GM12872 (cell line): ENCODE measurements around the gene LINC00632.

Source experiments
- TF ChIP-seq, protein P1 (sequence below): IDR thresholded peaks from 3 replicates; pipeline ENCODE4 v1.5.1; 2011; ENCODE audit warnings: low read depth, mild to moderate bottlenecking, low read length, moderate library complexity; ENCODE audit not compliant: insufficient read depth

Gene LINC00632

DNA sequence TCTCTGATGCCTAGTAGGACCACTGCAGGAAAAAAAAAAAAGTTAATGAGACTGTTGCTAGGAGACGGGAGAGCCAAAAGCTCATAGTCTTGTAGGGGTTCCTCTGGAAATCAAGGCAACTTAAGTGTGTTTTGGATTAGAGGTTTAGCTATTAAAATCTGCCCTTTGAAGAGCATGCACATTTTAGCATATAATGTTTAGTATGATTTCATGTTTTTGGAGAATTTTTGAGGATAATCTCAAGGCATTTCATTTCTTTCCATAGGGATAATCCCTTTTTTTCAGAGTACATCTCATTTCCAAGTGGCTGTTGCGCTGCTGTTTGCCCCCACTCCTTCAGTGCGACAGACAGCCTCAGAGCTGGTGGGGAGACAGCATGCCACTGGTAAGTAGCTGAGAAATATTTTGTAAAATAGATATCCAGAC is at the start of gene LINC00632:
Gene LINC00632 (plus strand): TSS at position 339 of the 426 bp plus-strand sequence.
- TF ChIP-seq, protein P1, sequence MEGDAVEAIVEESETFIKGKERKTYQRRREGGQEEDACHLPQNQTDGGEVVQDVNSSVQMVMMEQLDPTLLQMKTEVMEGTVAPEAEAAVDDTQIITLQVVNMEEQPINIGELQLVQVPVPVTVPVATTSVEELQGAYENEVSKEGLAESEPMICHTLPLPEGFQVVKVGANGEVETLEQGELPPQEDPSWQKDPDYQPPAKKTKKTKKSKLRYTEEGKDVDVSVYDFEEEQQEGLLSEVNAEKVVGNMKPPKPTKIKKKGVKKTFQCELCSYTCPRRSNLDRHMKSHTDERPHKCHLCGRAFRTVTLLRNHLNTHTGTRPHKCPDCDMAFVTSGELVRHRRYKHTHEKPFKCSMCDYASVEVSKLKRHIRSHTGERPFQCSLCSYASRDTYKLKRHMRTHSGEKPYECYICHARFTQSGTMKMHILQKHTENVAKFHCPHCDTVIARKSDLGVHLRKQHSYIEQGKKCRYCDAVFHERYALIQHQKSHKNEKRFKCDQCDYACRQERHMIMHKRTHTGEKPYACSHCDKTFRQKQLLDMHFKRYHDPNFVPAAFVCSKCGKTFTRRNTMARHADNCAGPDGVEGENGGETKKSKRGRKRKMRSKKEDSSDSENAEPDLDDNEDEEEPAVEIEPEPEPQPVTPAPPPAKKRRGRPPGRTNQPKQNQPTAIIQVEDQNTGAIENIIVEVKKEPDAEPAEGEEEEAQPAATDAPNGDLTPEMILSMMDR: no peak

DNA sequence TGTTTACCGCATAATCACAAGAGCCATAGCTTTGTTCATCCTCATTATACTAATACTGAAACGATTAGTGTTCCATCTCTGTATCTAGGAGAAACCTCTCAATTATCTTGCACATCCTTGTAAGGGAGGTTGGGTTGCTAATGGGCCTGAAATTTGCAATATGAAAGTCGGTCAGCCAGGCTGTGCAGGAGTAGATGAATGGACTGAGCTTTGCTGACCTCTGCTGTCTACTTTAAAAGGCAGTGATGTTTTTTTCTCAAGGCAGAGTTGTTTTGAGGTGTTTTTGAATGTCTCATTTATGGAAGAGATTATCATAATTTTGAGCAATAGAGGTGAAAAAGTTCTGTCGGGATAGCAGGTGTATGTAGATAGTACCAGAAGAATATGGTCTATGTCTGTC is 47.9 kb upstream of the LINC00632 start:
- TF ChIP-seq, protein P1: no peak

DNA sequence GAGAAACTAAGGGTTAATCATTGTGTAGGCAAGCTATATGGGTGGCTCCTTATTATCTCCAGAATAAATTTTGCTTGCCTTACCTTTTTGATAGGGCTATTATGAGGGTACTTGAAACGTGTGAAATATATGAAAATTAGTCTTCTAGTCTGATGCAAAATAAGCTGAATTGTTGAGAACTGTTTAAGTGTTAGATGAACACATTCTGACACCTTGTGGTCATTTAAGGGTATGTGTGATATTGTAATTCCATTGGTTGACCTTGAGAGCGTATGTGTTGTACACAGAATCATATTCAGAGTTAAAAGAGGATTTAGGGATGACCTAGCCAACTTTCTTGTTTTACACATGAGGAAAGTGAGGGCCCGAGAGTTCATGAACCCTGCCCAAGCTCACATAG is 44.6 kb upstream of the LINC00632 start:
- TF ChIP-seq, protein P1: no peak

DNA sequence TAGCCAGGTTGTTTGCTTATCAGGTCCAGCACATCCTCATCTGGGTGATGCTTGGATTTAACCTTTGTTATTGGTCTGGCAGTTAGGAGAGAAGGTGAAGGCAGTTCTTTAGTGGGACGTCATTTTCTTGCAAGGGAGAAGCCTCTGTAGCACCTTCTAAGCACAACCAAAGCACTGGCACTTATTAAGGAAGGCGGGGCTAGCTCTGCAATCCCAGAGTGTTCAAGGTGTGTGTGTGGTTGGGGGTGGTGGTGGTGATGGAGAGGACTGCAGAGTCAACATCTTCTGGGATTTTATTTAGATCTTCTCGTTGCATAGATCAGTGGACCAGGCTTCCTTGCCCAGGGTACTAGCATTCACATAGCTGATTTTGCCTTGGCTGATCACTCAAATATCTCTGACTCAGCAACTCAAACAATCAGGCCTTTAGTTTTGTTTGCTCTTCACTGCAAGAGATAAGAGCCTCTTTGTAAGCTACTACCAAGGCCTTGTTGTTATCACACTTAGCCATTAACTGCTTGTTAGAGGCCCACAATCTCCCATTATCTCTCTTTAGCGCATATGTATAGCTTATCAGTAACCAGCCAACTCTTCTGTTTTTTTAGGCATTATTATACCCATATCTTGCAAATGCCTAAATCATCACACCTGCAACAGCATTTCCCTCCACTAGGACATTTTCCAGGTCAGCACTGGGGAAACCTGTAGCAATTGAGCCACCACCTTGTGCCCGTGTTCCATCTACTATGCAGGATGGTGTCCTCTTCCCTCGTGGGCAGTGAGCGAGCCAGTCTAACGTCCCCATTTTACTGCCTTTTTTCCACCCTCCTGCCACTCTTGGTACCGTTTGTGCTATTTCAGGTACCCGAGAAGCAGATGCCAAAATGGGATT is 36.5 kb upstream of the LINC00632 start:
- TF ChIP-seq, protein P1: no peak

DNA sequence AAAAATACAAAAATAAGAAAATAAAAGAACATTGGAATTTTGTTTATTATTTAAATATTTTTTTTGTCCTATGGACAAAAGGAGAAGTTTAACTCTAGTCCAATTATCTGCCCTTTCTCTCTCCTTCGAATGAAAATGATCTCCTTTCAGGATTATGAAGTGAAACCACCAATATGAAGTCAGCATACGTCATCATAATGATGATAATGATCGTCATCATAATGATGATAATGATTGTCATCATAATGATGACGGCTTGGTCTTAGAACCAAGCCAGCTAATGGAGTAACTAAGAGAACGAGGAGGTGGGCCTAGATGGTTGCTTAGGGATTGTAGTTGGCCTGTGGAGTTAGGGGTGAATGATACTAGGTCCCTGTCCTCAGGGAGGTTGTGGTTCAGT is 21.9 kb upstream of the LINC00632 start:
- TF ChIP-seq, protein P1: no peak

DNA sequence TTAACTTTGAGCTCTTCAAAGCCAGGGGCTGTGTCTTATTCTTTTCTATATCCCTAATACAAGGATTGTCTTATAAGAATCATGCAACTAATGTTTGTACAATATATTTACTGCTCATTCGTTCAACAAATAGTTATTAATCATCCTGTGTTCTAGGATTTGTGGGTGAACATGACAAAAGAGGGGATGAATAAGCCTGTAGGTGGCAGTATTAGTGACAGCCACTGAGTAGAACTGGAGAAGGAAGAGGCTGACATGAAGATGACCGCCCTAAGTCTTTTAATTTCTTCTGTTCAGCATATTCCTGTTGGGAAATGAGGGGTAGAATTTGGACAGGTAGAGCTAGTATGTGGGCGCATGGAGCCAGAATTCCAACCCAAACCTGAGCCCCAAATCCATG is 11.9 kb upstream of the LINC00632 start:
- TF ChIP-seq, protein P1: no peak

DNA sequence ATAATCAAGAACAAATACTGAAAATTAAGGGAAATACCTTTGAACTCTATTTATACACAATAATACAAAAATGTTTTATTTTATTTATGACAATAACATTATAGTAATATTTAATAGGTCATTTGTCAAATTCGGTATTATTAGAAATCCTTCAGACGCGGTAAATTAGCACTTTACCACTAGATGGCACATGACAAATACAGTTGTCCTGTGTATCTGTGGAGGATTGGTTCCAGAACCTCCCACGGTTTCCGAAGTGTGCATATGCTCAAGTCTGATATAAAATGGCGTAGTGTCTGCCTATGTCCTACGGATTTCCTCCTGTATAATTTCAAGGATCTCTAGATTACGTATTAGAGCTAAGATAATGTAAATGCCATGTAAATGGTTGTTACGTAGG is 8.1 kb upstream of the LINC00632 start:
- TF ChIP-seq, protein P1: peak; percentile 27; the same call in 1 of the 3 replicates
